Right atrium auricular region (tissue), 2 donors: ENCODE results near the gene AGK. TPM values are rescaled to one million over a fixed set of nuclear protein-coding genes. Genes with fewer than 3 reads are reported as not detected.

Experiments
- DNase-seq: peaks from one replicate; pipeline ENCODE4 v3.0.0-alpha.2; 2019; ENCODE audit warnings: low spot score
- H3K27ac ChIP-seq, 2 donors: fragments of 200-600 bp; sonication (generic); 1 replicate in 1 of 2; 2 replicates in 1 of 2; pipeline ENCODE4 v1.5.1; 2016 to 2019
- H3K27me3 ChIP-seq, 2 donors: fragments of 200-600 bp; sonication (generic); one replicate each; pipeline versions ENCODE4 v1.5.1 to v1.6.0; 2017 to 2019
- H3K36me3 ChIP-seq: fragments of 200-600 bp; sonication (generic); one replicate; pipeline ENCODE4 v1.5.1; 2016
- H3K4me1 ChIP-seq, 2 donors: fragments of 200-600 bp; sonication (generic); one replicate each; pipeline versions ENCODE4 v1.5.1 to v1.6.0; 2017 to 2019
- H3K4me3 ChIP-seq, 2 donors: fragments of 200-600 bp; sonication (generic); 1 replicate in 1 of 2; 2 replicates in 1 of 2; pipeline ENCODE4 v1.5.1; 2017 to 2019; ENCODE audit warnings: mild to moderate bottlenecking in 1 of 2, moderate library complexity in 1 of 2
- H3K9me3 ChIP-seq, 2 donors: fragments of 200-600 bp; sonication (generic); one replicate each; pipeline ENCODE4 v1.5.1; 2019
- total RNA-seq, 2 donors: library from RNA; depleted of rRNA; stranded (reverse); fragments of >200 nt; gene quantifications; one replicate each; pipeline ENCODE4 v1.1.0, GENCODE V29; 2016
- TF ChIP-seq, protein P1 (sequence below), 2 donors: fragments of 200-600 bp; sonication (generic); IDR thresholded peaks; one replicate each; pipeline ENCODE4 v1.5.1; 2019; ENCODE audit warnings: antibody characterized with exemption in 2 of 2

Gene AGK
- total RNA-seq, 2 donors from 2014 or later = 24.2 to 41.9 TPM

DNA sequence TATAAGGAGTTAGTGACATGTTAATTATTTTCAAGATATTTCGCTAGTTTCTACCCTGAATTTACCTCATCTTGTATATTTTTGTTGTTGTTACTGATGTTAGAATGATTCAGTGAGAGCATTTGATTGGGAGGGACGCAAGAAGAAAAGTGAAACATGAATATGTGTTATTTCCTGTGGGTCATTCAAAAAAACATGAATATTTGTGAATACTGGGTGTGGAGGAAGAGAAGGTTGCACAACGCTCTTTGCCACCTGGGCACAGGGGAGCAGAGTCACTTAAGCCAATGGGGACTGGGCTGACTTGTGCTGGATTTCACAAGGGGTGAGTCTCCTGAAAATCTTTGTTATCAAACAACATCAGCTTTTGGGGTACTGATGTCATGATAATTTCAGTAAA is 39.5 kb downstream of the AGK start:
- no peak for DNase-seq
- Histone ChIP-seq H3K4me1 (peaks cover 0 to 19% of the 10 kb centered on the region in 2 donors), H3K27ac (no peak overlapping the region), H3K36me3 (no peaks in the 10 kb centered on the region), H3K27me3 (no peaks in the 10 kb centered on the region), H3K9me3 (no peaks in the 10 kb centered on the region), H3K4me3 (no peak overlapping the region)
- TF ChIP-seq, protein P1, sequence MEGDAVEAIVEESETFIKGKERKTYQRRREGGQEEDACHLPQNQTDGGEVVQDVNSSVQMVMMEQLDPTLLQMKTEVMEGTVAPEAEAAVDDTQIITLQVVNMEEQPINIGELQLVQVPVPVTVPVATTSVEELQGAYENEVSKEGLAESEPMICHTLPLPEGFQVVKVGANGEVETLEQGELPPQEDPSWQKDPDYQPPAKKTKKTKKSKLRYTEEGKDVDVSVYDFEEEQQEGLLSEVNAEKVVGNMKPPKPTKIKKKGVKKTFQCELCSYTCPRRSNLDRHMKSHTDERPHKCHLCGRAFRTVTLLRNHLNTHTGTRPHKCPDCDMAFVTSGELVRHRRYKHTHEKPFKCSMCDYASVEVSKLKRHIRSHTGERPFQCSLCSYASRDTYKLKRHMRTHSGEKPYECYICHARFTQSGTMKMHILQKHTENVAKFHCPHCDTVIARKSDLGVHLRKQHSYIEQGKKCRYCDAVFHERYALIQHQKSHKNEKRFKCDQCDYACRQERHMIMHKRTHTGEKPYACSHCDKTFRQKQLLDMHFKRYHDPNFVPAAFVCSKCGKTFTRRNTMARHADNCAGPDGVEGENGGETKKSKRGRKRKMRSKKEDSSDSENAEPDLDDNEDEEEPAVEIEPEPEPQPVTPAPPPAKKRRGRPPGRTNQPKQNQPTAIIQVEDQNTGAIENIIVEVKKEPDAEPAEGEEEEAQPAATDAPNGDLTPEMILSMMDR (IDR thresholded peaks at IDR 0.05) = no peak

DNA sequence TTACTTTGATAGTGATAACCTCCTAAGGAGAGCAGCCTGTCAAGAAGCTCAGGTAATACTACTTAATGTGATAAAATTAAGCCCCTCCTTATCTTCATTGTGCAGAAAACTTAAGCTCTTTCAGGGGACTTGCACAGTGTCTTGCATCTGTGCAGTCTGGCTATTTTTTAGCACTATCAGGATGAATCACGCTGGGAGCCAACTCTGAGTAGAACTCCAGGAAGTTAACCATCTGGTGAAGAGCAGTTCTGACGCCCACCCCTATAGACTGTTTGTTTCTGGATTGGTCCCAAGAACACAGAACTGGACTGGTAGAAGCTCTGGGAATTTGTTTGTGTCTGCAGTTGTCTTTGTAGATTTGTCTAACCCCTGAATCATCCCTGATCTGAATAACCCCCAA is 41.9 kb downstream of the AGK start:
- no peaks in the 10 kb centered on the region for H3K36me3 ChIP-seq
- no peaks in the 10 kb centered on the region for H3K27me3 ChIP-seq
- DNase-seq = no peak
- H3K9me3 ChIP-seq = no peaks in the 10 kb centered on the region
- TF ChIP-seq, protein P1 (IDR thresholded peaks at IDR 0.05) = no peak
- H3K4me1 ChIP-seq = peaks cover 0 to 10% of the 10 kb centered on the region in 2 donors
- H3K27ac ChIP-seq = no peak overlapping the region
- H3K4me3 ChIP-seq = no peak overlapping the region

DNA sequence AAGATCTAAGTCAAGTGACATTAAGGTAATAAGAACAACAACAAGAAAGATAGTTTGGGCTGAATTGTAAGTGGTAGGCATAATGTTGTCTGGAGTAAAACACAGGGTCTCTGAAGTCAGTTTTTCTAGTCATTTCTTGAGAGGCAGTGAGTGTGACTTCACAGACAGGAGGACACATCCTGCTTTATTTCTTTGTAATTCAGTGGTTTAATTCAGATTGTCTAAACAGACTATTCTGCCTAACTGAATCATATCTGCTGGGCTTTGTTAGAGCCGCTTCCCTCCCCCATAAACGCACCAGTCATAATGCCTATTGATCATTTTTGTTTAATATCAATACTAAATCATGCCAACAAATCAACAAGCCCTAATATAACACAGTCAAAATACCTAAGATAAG is 46.8 kb downstream of the AGK start:
- H3K4me3 ChIP-seq = no peak overlapping the region
- no peaks in the 10 kb centered on the region for H3K27me3 ChIP-seq
- H3K4me1 ChIP-seq = peaks cover 0 to 6% of the 10 kb centered on the region in 2 donors
- TF ChIP-seq, protein P1 (IDR thresholded peaks at IDR 0.05) = no peak
- H3K9me3 ChIP-seq = no peaks in the 10 kb centered on the region
- H3K36me3 ChIP-seq = no peaks in the 10 kb centered on the region
- no peak overlapping the region for H3K27ac ChIP-seq
- DNase-seq = no peak

DNA sequence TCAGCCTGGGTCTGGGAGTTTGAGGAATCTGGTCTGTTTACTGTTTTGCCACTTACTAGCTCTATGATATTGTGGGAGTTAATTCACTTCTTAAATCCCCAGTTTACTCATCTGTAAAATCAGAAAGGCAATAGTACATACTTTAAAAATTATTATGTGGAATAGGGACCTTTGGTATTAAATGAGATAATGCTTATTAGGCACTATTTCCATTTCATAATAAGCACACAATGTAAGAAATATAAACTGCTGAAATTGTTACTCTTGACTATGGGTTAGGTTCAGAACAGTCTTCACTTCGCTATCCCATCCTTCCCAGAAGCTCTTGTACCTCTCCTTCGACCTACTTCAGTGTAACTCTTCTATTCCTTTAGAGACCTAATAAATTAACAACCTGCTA is 47.2 kb downstream of the AGK start:
- no peak for DNase-seq
- H3K27me3 ChIP-seq = no peaks in the 10 kb centered on the region
- H3K4me1 ChIP-seq = peaks cover 0 to 1% of the 10 kb centered on the region in 2 donors
- no peak overlapping the region for H3K4me3 ChIP-seq
- H3K27ac ChIP-seq = no peak overlapping the region
- H3K9me3 ChIP-seq = no peaks in the 10 kb centered on the region
- no peaks in the 10 kb centered on the region for H3K36me3 ChIP-seq
- TF ChIP-seq, protein P1 (IDR thresholded peaks at IDR 0.05) = no peak

DNA sequence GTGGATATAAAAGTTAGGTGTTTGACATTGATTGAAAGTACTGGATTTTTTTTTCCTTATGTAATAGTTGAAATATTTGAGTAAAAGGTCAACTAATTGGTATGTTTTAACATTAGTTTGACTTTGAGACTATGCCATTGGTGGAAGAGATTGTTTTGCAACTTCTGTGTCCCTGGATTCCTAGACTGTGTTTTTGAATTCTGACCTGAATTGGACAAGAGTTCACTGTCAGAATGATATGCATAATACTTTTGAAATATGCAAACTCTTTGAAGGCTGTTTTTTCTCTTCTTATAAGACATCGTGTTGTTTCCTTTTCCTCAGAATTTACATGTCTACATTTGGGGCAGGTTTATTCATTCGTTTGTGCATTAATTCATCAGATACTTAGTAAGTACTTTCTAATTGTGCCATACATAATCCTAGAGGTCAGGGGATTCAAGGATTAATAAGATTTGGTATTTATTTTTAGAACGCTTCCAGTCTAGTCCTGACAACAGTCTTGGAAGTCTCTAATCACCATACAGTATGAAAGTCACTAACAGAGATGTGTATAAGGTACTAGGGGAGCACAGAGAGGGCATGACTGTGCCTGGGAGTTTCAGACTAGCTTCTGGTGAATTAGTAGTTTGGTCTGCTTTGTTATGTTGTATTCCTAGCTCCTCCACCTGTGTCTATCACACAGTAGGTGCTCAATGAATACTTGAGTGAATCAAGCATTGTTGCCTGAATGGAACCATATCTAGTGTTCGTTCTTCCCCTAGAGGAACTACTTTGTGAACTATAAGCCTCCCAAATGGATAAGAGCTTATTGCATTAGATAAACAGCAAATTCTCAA is 49.2 kb downstream of the AGK start:
- Histone ChIP-seq H3K4me1 (no peaks in the 10 kb centered on the region), H3K4me3 (no peak overlapping the region), H3K27ac (no peak overlapping the region), H3K27me3 (no peaks in the 10 kb centered on the region), H3K9me3 (no peaks in the 10 kb centered on the region), H3K36me3 (no peaks in the 10 kb centered on the region)
- TF ChIP-seq, protein P1 (IDR thresholded peaks at IDR 0.05) = no peak
- DNase-seq = no peak

DNA sequence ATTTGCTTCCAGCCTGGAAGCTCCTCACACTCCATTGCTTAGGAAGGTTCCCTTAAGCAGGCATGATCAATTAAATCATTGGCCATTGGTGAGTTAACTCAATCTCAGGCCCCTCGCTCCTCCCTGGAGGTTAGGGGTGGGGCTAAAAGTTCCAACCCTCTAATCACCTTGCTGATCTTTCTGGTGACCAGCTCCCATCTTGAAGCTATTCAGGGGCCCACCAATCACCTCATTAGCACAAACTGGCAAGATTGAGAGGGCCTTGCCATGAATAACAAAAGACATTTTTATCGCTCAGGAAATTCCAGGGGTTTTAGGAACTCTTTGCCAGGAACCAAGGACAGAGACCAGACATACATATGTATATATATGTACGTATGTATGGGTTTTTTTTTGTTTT is 58.4 kb downstream of the AGK start:
- H3K36me3 ChIP-seq = peaks cover 11% of the 10 kb centered on the region
- H3K27me3 ChIP-seq = no peaks in the 10 kb centered on the region
- H3K4me1 ChIP-seq = no peaks in the 10 kb centered on the region
- no peaks in the 10 kb centered on the region for H3K9me3 ChIP-seq
- DNase-seq = no peak
- TF ChIP-seq, protein P1 (IDR thresholded peaks at IDR 0.05) = no peak
- H3K4me3 ChIP-seq = no peak overlapping the region
- no peak overlapping the region for H3K27ac ChIP-seq
